OCI-LY7 (cell line): ENCODE measurements around the gene EXOC6B.

Experiments
- EZH2phosphoT487 ChIP-seq: fragments of 200-600 bp; sonication (generic); IDR thresholded peaks from 2 replicates; pipeline ENCODE4 v1.6.1; 2018; ENCODE audit warnings: low read depth, borderline replicate concordance, mild to moderate bottlenecking, mixed run types, antibody characterized with exemption, low read length, moderate library complexity, mixed read lengths
- TF ChIP-seq, protein P1 (sequence below): fragments of 200-600 bp; sonication (generic); conservative IDR thresholded peaks from 2 replicates; pipeline ENCODE4 v1.5.1; 2014; ENCODE audit warnings: mild to moderate bottlenecking, antibody characterized with exemption, low read length, moderate library complexity, mixed read lengths

DNA sequence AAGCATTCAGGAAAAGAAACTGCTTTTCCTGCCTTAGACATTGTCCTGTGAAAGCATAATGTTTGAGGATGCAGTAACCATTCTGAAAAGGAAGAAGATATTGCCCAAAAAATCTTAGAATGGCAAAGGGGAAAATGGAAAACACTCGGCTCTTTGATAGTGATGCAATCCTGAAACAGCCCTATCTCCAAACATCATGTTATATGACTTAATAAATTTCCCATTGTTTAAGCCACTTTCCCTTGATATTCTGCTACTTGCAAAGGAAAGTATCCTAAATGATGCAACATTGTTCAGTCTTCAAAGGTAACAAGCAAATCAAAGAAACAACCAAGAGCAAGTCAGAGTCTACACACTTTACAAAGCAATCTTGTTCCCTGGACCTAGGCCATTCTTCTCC lies 78.5 kb downstream of the EXOC6B start:
- TF ChIP-seq, protein P1, sequence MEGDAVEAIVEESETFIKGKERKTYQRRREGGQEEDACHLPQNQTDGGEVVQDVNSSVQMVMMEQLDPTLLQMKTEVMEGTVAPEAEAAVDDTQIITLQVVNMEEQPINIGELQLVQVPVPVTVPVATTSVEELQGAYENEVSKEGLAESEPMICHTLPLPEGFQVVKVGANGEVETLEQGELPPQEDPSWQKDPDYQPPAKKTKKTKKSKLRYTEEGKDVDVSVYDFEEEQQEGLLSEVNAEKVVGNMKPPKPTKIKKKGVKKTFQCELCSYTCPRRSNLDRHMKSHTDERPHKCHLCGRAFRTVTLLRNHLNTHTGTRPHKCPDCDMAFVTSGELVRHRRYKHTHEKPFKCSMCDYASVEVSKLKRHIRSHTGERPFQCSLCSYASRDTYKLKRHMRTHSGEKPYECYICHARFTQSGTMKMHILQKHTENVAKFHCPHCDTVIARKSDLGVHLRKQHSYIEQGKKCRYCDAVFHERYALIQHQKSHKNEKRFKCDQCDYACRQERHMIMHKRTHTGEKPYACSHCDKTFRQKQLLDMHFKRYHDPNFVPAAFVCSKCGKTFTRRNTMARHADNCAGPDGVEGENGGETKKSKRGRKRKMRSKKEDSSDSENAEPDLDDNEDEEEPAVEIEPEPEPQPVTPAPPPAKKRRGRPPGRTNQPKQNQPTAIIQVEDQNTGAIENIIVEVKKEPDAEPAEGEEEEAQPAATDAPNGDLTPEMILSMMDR, result no peak
- TF ChIP-seq EZH2phosphoT487, result no peak
